Esophagus squamous epithelium (tissue), 5 donors: Measurements from ENCODE around the gene ZNF726. TPM values are rescaled to one million over a fixed set of nuclear protein-coding genes. Genes with fewer than 3 reads are reported as not detected.
"Not testable (repeated sequence)": the region's sequence is repeated elsewhere in the genome, so short reads cannot be mapped to it uniquely, and the experiment has no call there.

ENCODE experiments used
- DNase-seq: peaks from one replicate; lab custom pipeline; 2025; lab: John Stamatoyannopoulos, UW
- H3K27ac ChIP-seq, 4 donors: fragments of 200-600 bp; sonication (generic); one replicate each; pipeline ENCODE4 v1.5.1; 2016 to 2019; ENCODE audit warnings: mild to moderate bottlenecking in 1 of 4
- H3K27me3 ChIP-seq, 4 donors: fragments of 200-600 bp; sonication (generic); 1 replicate in 3 of 4; 2 replicates in 1 of 4; pipeline versions ENCODE4 v1.5.1 to v1.6.0; 2017 to 2021; ENCODE audit warnings: antibody characterized with exemption in 1 of 4
- H3K36me3 ChIP-seq, 3 donors: fragments of 200-600 bp; sonication (generic); one replicate each; pipeline ENCODE4 v1.5.1; 2016 to 2019
- H3K4me1 ChIP-seq, 3 donors: fragments of 200-600 bp; sonication (generic); one replicate each; pipeline ENCODE4 v1.5.1; 2017 to 2019
- H3K4me3 ChIP-seq, 4 donors: fragments of 200-600 bp; sonication (generic); 1 replicate in 3 of 4; 2 replicates in 1 of 4; pipeline ENCODE4 v1.5.1; 2016 to 2019; ENCODE audit warnings: mild to moderate bottlenecking in 2 of 4, moderate library complexity in 1 of 4
- H3K9me3 ChIP-seq, 3 donors: fragments of 200-600 bp; sonication (generic); one replicate each; pipeline ENCODE4 v1.5.1; 2016 to 2019
- POLR2A ChIP-seq, 4 donors: fragments of 450-650 bp; IDR thresholded peaks; one replicate each; pipeline ENCODE4 v1.6.1; 2017; ENCODE audit warnings: antibody characterized with exemption in 4 of 4, mild to moderate bottlenecking in 4 of 4, moderate library complexity in 3 of 4
- WGBS, 2 donors: methylation state at CpG; one replicate each; pipeline ENCODE4 v1.1.5; 2018; 5-methylcytosine and 5-hydroxymethylcytosine counted together
- intact Hi-C: fragments of 100-400 bp; cut with DNase I; formaldehyde crosslinking; loops from one replicate; pipeline ENCODE4 v1.15.0; 2022
- total RNA-seq, 4 donors: library from RNA; depleted of rRNA; stranded (reverse); fragments of >200 nt; gene quantifications; one replicate each; pipeline ENCODE4 v1.1.0, GENCODE V29; 2016
- TF ChIP-seq, protein P1 (sequence below), 6 experiments: fragments of 450-650 bp in 4 of 6; fragments of 200-600 bp in 2 of 6; sonication (generic) in 2 of 6; IDR thresholded peaks; one replicate each; pipeline ENCODE4 v1.5.1; 2016 to 2019; ENCODE audit warnings: antibody characterized with exemption in 6 of 6, mild to moderate bottlenecking in 4 of 6, moderate library complexity in 4 of 6
- donor health status: DM: yes; HTN: yes; CAD: no.

The ZNF726 gene
- total RNA-seq, 4 donors from 2014 or later, result 2.1 to 3.4 (median 2.8) TPM

DNA sequence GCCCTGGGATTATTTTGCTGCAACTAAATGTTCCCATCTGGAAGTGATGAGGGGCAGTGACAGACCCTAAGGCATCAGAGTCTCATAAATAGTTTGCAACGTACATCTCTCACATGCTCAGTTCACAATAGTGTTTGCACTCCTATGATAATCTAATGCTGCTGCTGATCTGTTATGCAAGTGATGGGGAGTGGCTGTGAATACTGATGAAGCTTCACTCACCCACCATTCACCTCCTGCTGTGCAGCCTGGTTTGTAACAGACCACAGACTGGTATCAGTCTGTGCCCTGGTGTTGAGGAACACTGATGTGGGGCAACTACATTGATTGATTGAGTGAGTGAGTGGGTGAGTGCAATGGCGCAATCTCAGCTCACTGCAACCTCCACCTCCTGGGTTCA, 54.9 kb downstream of the ZNF726 start:
- 63 to 71% methylated on average over 2 of the region's 2 CpGs for WGBS, 2 donors
- intact Hi-C loops, result no loop called here
- H3K36me3 ChIP-seq, result no peaks in the 10 kb centered on the region
- TF ChIP-seq POLR2A (IDR thresholded peaks at IDR 0.05), result no peak
- TF ChIP-seq, protein P1, sequence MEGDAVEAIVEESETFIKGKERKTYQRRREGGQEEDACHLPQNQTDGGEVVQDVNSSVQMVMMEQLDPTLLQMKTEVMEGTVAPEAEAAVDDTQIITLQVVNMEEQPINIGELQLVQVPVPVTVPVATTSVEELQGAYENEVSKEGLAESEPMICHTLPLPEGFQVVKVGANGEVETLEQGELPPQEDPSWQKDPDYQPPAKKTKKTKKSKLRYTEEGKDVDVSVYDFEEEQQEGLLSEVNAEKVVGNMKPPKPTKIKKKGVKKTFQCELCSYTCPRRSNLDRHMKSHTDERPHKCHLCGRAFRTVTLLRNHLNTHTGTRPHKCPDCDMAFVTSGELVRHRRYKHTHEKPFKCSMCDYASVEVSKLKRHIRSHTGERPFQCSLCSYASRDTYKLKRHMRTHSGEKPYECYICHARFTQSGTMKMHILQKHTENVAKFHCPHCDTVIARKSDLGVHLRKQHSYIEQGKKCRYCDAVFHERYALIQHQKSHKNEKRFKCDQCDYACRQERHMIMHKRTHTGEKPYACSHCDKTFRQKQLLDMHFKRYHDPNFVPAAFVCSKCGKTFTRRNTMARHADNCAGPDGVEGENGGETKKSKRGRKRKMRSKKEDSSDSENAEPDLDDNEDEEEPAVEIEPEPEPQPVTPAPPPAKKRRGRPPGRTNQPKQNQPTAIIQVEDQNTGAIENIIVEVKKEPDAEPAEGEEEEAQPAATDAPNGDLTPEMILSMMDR (IDR thresholded peaks at IDR 0.05), result no peak
- H3K4me1 ChIP-seq, result peaks cover 0 to 7% (median 0%) of the 10 kb centered on the region in 3 donors
- no peak overlapping the region for H3K27ac ChIP-seq
- no peak overlapping the region for H3K4me3 ChIP-seq
- no peaks in the 10 kb centered on the region for H3K9me3 ChIP-seq
- DNase-seq, result no peak
- peaks cover 0 to 39% (median 3%) of the 10 kb centered on the region in 4 donors for H3K27me3 ChIP-seq

DNA sequence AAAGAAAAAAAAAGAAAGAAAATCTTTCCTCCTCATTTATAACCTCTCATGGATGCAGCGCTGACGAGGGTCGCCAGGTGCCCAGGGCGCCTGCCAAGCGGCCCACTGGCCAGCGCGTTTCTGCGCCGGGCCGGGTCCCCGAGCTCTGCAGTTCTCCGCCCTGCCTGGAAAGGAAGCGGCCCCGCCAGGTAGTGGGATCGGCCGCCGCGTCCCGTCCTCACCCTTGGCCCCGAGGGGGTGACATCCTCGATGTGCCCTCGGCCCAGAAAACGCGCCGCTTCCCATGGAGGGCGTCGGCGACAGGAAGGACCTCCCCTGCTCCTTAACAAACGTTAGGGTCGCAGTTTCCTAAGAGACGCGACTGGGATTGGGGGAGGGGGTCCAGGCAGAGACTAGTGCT, 56.9 kb downstream of the ZNF726 start:
- Histone ChIP-seq H3K36me3 (no peaks in the 10 kb centered on the region), H3K27me3 (peaks cover 0 to 39% (median 3%) of the 10 kb centered on the region in 4 donors), H3K4me3 (peak overlapping the region in 2 of 4 donors; percentile 11 to 16), H3K4me1 (peaks cover 0 to 7% (median 0%) of the 10 kb centered on the region in 3 donors), H3K27ac (no peak overlapping the region), H3K9me3 (no peaks in the 10 kb centered on the region)
- no peak for DNase-seq
- TF ChIP-seq, protein P1 (IDR thresholded peaks at IDR 0.05), result no peak
- no peak for TF ChIP-seq POLR2A (IDR thresholded peaks at IDR 0.05)
- WGBS, 2 donors, result 8 to 38% methylated on average over 6 to 22 of the region's 32 CpGs
- intact Hi-C loops, result no loop called here

DNA sequence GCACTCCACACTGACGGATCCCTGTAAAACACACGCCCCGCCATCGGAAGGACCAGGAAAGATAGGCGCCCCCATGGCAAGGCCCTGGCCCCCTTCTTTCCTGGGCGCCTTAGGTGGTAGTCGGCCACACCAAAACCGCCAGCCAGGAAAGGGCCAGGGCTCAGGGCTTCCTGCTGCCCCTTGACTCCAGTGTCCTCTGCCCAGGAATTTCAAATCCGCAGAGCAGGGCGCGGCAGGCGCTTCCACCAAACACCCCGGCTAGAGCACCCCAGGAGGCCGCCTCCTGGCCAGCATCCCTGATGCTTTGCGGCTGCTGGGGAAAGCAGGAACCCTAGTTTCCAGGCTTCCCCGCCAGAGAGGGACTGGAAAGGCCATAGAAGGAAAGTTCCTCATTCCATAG, 57.5 kb downstream of the ZNF726 start:
- H3K27me3 ChIP-seq, result peaks cover 0 to 39% (median 3%) of the 10 kb centered on the region in 4 donors
- no peak overlapping the region for H3K27ac ChIP-seq
- no peak for DNase-seq
- intact Hi-C loops, result no loop called here
- H3K4me3 ChIP-seq, result peak overlapping the region in 1 of 4 donors; percentile 11
- peaks cover 0 to 7% (median 0%) of the 10 kb centered on the region in 3 donors for H3K4me1 ChIP-seq
- WGBS, 2 donors, result 13 to 27% methylated on average over 3 of the region's 16 CpGs
- TF ChIP-seq, protein P1 (IDR thresholded peaks at IDR 0.05), result no peak
- TF ChIP-seq POLR2A (IDR thresholded peaks at IDR 0.05), result no peak
- H3K9me3 ChIP-seq, result no peaks in the 10 kb centered on the region
- no peaks in the 10 kb centered on the region for H3K36me3 ChIP-seq

DNA sequence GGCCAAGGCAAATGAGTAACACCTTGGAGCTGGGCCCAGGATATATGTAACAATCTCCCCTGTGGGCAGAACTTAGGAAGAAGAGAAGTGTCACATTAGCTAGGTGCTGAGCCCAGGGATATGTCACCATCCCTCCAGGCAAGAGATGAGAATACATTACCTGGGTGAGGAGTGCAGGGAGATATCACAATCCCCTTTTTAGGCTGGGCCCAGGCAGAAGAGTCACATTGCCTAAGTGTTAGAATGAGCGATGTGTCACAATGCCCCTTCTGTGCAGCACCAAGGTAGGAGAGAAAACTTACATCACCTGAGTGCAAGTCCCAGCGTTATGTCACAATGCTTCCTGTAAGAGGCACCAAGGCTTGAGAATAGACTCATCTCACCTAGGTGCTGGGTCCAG, 60.3 kb downstream of the ZNF726 start:
- Histone ChIP-seq H3K36me3 (no peaks in the 10 kb centered on the region), H3K9me3 (no peaks in the 10 kb centered on the region), H3K4me1 (peaks cover 0 to 7% (median 0%) of the 10 kb centered on the region in 3 donors), H3K4me3 (no peak overlapping the region), H3K27me3 (peaks cover 0 to 28% (median 3%) of the 10 kb centered on the region in 4 donors), H3K27ac (no peak overlapping the region)
- intact Hi-C loops, result no loop called here
- no peak for DNase-seq
- 74 to 100% methylated on average over 2 of the region's 2 CpGs for WGBS, 2 donors
- TF ChIP-seq POLR2A (IDR thresholded peaks at IDR 0.05), result no peak
- TF ChIP-seq, protein P1 (IDR thresholded peaks at IDR 0.05), result no peak

GRCh38 chr19:23976631-23977030, 61.9 kb downstream of the ZNF726 start:
- H3K36me3 ChIP-seq, H3K27ac ChIP-seq, H3K4me3 ChIP-seq, H3K4me1 ChIP-seq, intact Hi-C loops, DNase-seq, H3K9me3 ChIP-seq: not testable (repeated sequence)
- peaks cover 0 to 13% (median under 1%) of the 10 kb centered on the region in 4 donors for H3K27me3 ChIP-seq
- 86% methylated on average over 3 of the region's 3 CpGs; no CpG with 5 or more reads in 1 of the 2 donors for WGBS, 2 donors

- H3K36me3 ChIP-seq, H3K27me3 ChIP-seq, DNase-seq, H3K27ac ChIP-seq, H3K4me3 ChIP-seq, H3K9me3 ChIP-seq, H3K4me1 ChIP-seq, intact Hi-C loops: not testable (repeated sequence)
- WGBS, 2 donors, result 76 to 91% methylated on average over 3 of the region's 3 CpGs
Observed at GRCh38 chr19:23977256-23977655, 62.6 kb downstream of the ZNF726 start.
